Psoas muscle (tissue), 8 donors: ENCODE measurements around the gene LPCAT1. TPM values are rescaled to one million over a fixed set of nuclear protein-coding genes. Genes with fewer than 3 reads are reported as not detected.

Experiments
- ATAC-seq, 4 donors: fragments of 200-7000 bp; cut with Tn5 transposase; one replicate each; pipeline ENCODE4 v1.9.1; 2020; ENCODE audit warnings: moderate library complexity in 3 of 4, mild to moderate bottlenecking in 2 of 4
- DNase-seq, 2 donors: peaks; one replicate each; pipeline ENCODE4 v3.0.0-alpha.2; 2020
- H3K27ac ChIP-seq: fragments of 200-600 bp; one replicate; pipeline ENCODE4 v1.8.0; 2022
- H3K27me3 ChIP-seq, 3 donors: fragments of 200-600 bp in 1 of 3; one replicate each; pipeline versions ENCODE4 v1.6.1 to v1.8.0; 2013 to 2022; ENCODE audit warnings: low read length in 2 of 3, mild to moderate bottlenecking in 2 of 3, moderate library complexity in 1 of 3; ENCODE audit not compliant: insufficient read depth in 3 of 3
- H3K36me3 ChIP-seq, 2 donors: fragments of 200-600 bp in 1 of 2; one replicate each; pipeline versions ENCODE4 v1.6.1 to v1.8.0; 2013 to 2022; ENCODE audit warnings: low read depth in 1 of 2, mild to moderate bottlenecking in 1 of 2, moderate library complexity in 1 of 2; ENCODE audit not compliant: insufficient read depth in 1 of 2
- H3K4me1 ChIP-seq: fragments of 200-600 bp; one replicate; pipeline ENCODE4 v1.8.0; 2022
- H3K4me3 ChIP-seq: fragments of 200-600 bp; one replicate; pipeline ENCODE4 v1.8.0; 2022; ENCODE audit warnings: mild to moderate bottlenecking
- H3K9me3 ChIP-seq: fragments of 200-600 bp; one replicate; pipeline ENCODE4 v1.8.0; 2022
- whole genome bisulfite sequencing, 3 donors: extraction: QIAGEN DNeasy Blood & Tissue Kit; methylation state at CpG; one replicate each; pipeline versions ENCODE4 v1.1.6 to v1.1.7; 2013; 5-methylcytosine and 5-hydroxymethylcytosine counted together
- intact Hi-C, 2 donors: fragments of 100-400 bp; cut with DNase I; formaldehyde crosslinking; loops; one replicate each; pipeline versions ENCODE4 v1.11.0 to v1.14.2; 2022
- polyA plus RNA-seq, 3 donors: library from polyadenylated mRNA; stranded (reverse); fragments of 200-250 nt; gene quantifications; one replicate each; pipeline ENCODE4 v1.2.3, GENCODE V29; 2013
- total RNA-seq, 4 donors: library from RNA; stranded (reverse); fragmentation: NEBNext Ultra II Directional in 2 of 4; extraction: Animal tissue kit (Norgen Biotek cat#: 25700) in 2 of 4; gene quantifications; one replicate each; pipeline versions ENCODE4 v1.2.1 to v1.2.4, GENCODE V29; 2021 to 2023
- TF ChIP-seq, protein P1 (sequence below): fragments of 200-600 bp; IDR thresholded peaks from one replicate; pipeline ENCODE4 v1.8.0; 2022; ENCODE audit warnings: antibody characterized with exemption
- donor health status: healthy with polysubstance abuse.
- donor health status: DM: no; HTN: no; CAD: no; lungs with moderate emphysema.
- donor health status: Bipolar disorder and iron deficiency.
- donor health status: healthy.
- donor health status: DM: yes; HTN: yes; CAD: no.
- donor health status: DM: no; HTN: no; CAD: no.
- donor health status: DM: no; HTN: no; CAD: no.
- donor health status: DM: yes; HTN: yes; CAD: no.

The LPCAT1 gene
- total and polyA plus RNA-seq, 7 donors = 2.4 to 6.2 (median 4.7) TPM

DNA sequence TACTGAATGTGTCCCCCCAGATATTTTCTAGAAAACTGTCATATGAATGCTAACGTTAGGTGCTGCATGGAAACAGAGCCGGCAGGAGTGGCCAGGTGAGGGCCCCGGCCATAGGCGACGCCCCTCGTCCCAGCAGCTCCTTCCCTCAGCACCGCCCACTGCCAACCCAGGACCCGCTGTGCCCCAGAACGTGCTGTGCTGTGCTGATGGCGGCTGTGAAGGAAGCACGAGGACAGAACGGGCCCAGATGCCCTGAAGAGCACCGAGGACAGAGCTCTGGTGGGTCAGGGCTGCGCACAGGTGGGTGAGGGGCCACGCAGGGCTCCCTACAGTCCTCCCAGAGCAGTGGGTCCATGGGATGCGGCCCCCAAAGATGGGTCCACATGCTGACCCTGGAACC lies 30.3 kb downstream of the LPCAT1 start:
- Histone ChIP-seq H3K27me3 (no peaks in the 10 kb centered on the region), H3K27ac (no peak overlapping the region), H3K4me3 (no peak overlapping the region), H3K36me3 (peaks cover 0 to 12% of the 10 kb centered on the region in 2 donors), H3K4me1 (no peaks in the 10 kb centered on the region), H3K9me3 (no peaks in the 10 kb centered on the region)
- intact Hi-C loops = no loop called here
- ATAC-seq (no peak), DNase-seq (no peak)
- 91 to 97% (median 94%) methylated on average over 16 of the region's 16 CpGs for WGBS, 3 donors
- TF ChIP-seq, protein P1, sequence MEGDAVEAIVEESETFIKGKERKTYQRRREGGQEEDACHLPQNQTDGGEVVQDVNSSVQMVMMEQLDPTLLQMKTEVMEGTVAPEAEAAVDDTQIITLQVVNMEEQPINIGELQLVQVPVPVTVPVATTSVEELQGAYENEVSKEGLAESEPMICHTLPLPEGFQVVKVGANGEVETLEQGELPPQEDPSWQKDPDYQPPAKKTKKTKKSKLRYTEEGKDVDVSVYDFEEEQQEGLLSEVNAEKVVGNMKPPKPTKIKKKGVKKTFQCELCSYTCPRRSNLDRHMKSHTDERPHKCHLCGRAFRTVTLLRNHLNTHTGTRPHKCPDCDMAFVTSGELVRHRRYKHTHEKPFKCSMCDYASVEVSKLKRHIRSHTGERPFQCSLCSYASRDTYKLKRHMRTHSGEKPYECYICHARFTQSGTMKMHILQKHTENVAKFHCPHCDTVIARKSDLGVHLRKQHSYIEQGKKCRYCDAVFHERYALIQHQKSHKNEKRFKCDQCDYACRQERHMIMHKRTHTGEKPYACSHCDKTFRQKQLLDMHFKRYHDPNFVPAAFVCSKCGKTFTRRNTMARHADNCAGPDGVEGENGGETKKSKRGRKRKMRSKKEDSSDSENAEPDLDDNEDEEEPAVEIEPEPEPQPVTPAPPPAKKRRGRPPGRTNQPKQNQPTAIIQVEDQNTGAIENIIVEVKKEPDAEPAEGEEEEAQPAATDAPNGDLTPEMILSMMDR = no peak

DNA sequence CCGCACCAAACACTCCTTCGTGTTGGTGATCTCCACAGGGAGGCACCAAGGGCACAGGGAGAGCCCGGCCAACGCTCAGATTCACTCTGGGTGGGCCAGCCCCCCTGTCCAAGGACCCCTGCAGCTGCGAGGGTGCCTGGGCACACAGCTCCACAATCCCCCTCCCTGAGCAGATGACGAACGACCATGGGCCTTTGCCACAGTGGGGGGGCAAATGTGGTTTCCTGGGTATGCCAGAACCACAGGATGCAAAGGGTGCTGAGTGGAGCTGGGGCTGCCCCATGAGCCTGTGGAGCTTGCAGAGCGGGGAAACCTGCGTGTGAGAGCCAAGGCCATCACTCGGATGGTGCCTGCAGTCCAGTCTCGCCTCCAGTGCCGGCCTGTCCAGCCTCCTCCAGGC lies 31.0 kb downstream of the LPCAT1 start:
- Histone ChIP-seq H3K36me3 (peaks cover 0 to 16% of the 10 kb centered on the region in 2 donors), H3K27ac (no peak overlapping the region), H3K9me3 (no peaks in the 10 kb centered on the region), H3K4me3 (no peak overlapping the region), H3K4me1 (no peaks in the 10 kb centered on the region), H3K27me3 (no peaks in the 10 kb centered on the region)
- no peak for ATAC-seq
- no peak for DNase-seq
- 85 to 90% (median 88%) methylated on average over 12 of the region's 12 CpGs for WGBS, 3 donors
- TF ChIP-seq, protein P1 = no peak
- intact Hi-C loops = no loop called here

DNA sequence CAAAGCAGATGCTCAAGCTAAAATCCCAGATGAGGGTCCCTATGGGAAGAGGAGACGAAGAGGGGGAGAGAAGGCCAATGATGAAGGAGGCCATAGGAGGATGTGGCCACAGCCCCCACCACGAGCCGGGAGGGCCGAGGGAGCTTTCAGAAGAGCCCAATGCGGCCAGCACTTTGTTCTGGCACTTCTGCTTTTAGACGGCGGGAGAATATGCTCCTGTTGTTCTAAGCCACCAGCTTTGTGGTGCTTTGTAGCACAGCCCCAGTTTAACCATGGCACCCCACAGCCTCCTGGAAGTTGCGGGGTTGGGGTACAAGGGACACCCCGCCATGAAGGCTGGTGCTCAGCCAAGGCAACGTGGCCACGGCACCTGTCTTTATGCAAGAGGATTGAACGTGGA lies 33.4 kb downstream of the LPCAT1 start:
- no peak for ATAC-seq
- H3K27me3 ChIP-seq = no peaks in the 10 kb centered on the region
- no peak overlapping the region for H3K27ac ChIP-seq
- intact Hi-C loops = no loop called here
- no peaks in the 10 kb centered on the region for H3K9me3 ChIP-seq
- DNase-seq = no peak
- H3K4me1 ChIP-seq = no peaks in the 10 kb centered on the region
- H3K4me3 ChIP-seq = no peak overlapping the region
- WGBS, 3 donors = 85 to 89% (median 86%) methylated on average over 12 of the region's 12 CpGs
- TF ChIP-seq, protein P1 = no peak
- H3K36me3 ChIP-seq = peaks cover 0 to 26% of the 10 kb centered on the region in 2 donors

DNA sequence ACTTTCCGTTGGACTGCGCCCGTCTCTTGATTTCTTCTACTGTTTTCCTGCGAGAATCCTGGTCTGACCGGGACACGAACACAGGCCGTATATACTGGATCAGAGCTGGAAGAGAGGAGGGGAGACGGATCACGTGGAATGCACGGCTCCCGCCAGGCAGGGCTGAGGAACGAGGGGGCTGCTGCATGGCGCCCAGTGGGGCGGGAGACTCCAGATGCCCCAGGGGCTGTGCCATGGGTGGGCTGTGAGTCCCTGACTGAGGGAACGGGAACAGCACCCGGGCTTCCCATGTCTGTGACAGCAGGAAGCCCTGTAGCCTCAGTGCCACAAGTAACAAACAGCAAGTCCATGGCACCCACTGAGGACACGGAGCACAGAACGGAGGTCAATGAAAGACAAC lies 34.0 kb downstream of the LPCAT1 start:
- DNase-seq = no peak
- TF ChIP-seq, protein P1 = no peak
- H3K27ac ChIP-seq = no peak overlapping the region
- no peaks in the 10 kb centered on the region for H3K4me1 ChIP-seq
- WGBS, 3 donors = 92 to 95% (median 94%) methylated on average over 18 of the region's 18 CpGs
- no peak for ATAC-seq
- no peaks in the 10 kb centered on the region for H3K27me3 ChIP-seq
- H3K36me3 ChIP-seq = peaks cover 0 to 26% of the 10 kb centered on the region in 2 donors
- H3K9me3 ChIP-seq = no peaks in the 10 kb centered on the region
- no peak overlapping the region for H3K4me3 ChIP-seq
- intact Hi-C loops = loop anchor here in 1 of 2 donors (10.0 kb wide), 1 partner anchor 115 kb away; no protein-coding TSS in a partner anchor
